Mucosa of rectum (tissue), 2 donors: ENCODE measurements around the gene NEUROG3.
A peak's percentile ranks its signal among the peaks of the same experiment; 100 is the strongest.

Experiments
- H3K27ac ChIP-seq, 2 donors: one replicate each; pipeline ENCODE4 v1.7.0; 2013; ENCODE audit warnings: inconsistent platforms in 2 of 2, low read depth in 2 of 2, low read length in 2 of 2
- H3K27me3 ChIP-seq, 2 donors: one replicate each; pipeline ENCODE4 v1.7.0; 2013; ENCODE audit warnings: low read length in 2 of 2; ENCODE audit not compliant: control insufficient read depth in 2 of 2, insufficient read depth in 2 of 2
- H3K36me3 ChIP-seq, 2 donors: one replicate each; pipeline ENCODE4 v1.7.0; 2013; ENCODE audit warnings: low read length in 2 of 2; ENCODE audit not compliant: control insufficient read depth in 2 of 2, insufficient read depth in 2 of 2
- H3K4me1 ChIP-seq, 2 donors: one replicate each; pipeline ENCODE4 v1.7.0; 2013; ENCODE audit warnings: low read length in 2 of 2, mild to moderate bottlenecking in 1 of 2; ENCODE audit not compliant: control insufficient read depth in 2 of 2, insufficient read depth in 2 of 2
- H3K4me3 ChIP-seq, 2 donors: one replicate each; pipeline ENCODE4 v1.7.0; 2013; ENCODE audit warnings: low read length in 2 of 2
- H3K9ac ChIP-seq, 2 donors: one replicate each; pipeline ENCODE4 v1.7.0; 2013; ENCODE audit warnings: low read length in 2 of 2, low read depth in 1 of 2, mild to moderate bottlenecking in 1 of 2
- H3K9me3 ChIP-seq, 2 donors: one replicate each; pipeline ENCODE4 v1.7.0; 2013; ENCODE audit warnings: low read length in 2 of 2; ENCODE audit not compliant: control insufficient read depth in 2 of 2
- donor health status: healthy.
- donor health status: Normal muscosa, but diverticular disease.

Gene NEUROG3

GRCh38 chr10:69573056-69573806 is at the start of gene NEUROG3:
Gene NEUROG3 (minus strand): TSS chr10:69573422. CDS start chr10:69573043, 379 bp downstream.
- peaks cover 56 to 58% of the 10 kb centered on the region in 2 donors for H3K27me3 ChIP-seq

DNA sequence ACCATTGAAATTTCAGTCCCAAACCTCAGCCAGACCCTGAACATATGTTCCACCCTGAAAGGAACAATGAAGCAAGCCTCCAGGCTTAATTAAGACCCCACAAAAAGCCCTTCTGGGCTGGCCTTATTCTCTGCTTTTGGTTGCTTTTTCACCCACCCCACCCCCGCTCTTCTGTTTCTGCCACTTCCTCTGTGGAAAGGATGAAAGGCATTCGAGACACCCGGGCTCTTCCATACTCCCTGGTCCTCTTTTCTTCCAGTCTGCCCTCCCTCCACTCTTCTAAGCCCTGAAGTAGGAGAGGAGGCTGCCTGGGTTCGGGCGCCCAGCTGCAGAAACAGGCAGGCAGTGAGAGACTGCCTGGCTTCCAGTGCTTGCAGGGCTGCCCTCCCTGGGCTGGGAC is 47.4 kb upstream of the NEUROG3 start:
- no peak overlapping the region for H3K9ac ChIP-seq
- H3K4me1 ChIP-seq: no peaks in the 10 kb centered on the region
- no peaks in the 10 kb centered on the region for H3K9me3 ChIP-seq
- no peaks in the 10 kb centered on the region for H3K36me3 ChIP-seq
- no peak overlapping the region for H3K27ac ChIP-seq
- H3K4me3 ChIP-seq: no peak overlapping the region
- no peaks in the 10 kb centered on the region for H3K27me3 ChIP-seq

More at GRCh38 chr10:69573056-69573806, at the start of gene NEUROG3:
- H3K9me3 ChIP-seq: no peaks in the 10 kb centered on the region
- H3K36me3 ChIP-seq: no peaks in the 10 kb centered on the region
- peak within 1 kb of the TSS in 1 of 2 donors; percentile 37 for H3K4me3 ChIP-seq
- H3K9ac ChIP-seq: no peak within 1 kb of the TSS
- no peak within 1 kb of the TSS for H3K27ac ChIP-seq
- no peaks in the 10 kb centered on the region for H3K4me1 ChIP-seq

GRCh38 chr10:69619626-69620025 is 46.4 kb upstream of the NEUROG3 start:
- Histone ChIP-seq H3K9me3 (no peaks in the 10 kb centered on the region), H3K27me3 (no peaks in the 10 kb centered on the region), H3K9ac (no peak overlapping the region), H3K4me3 (no peak overlapping the region), H3K4me1 (no peaks in the 10 kb centered on the region), H3K27ac (no peak overlapping the region), H3K36me3 (no peaks in the 10 kb centered on the region)

- H3K36me3 ChIP-seq: no peaks in the 10 kb centered on the region
- H3K9ac ChIP-seq: no peak overlapping the region
- no peak overlapping the region for H3K27ac ChIP-seq
- no peaks in the 10 kb centered on the region for H3K4me1 ChIP-seq
- no peaks in the 10 kb centered on the region for H3K9me3 ChIP-seq
- no peaks in the 10 kb centered on the region for H3K27me3 ChIP-seq
- no peak overlapping the region for H3K4me3 ChIP-seq
Observed at GRCh38 chr10:69618746-69619145, 45.5 kb upstream of the NEUROG3 start.

GRCh38 chr10:69616358-69616757 is 43.1 kb upstream of the NEUROG3 start:
- Histone ChIP-seq H3K9me3 (no peaks in the 10 kb centered on the region), H3K4me1 (no peaks in the 10 kb centered on the region), H3K9ac (no peak overlapping the region), H3K27me3 (no peaks in the 10 kb centered on the region), H3K36me3 (no peaks in the 10 kb centered on the region), H3K27ac (no peak overlapping the region), H3K4me3 (no peak overlapping the region)

DNA sequence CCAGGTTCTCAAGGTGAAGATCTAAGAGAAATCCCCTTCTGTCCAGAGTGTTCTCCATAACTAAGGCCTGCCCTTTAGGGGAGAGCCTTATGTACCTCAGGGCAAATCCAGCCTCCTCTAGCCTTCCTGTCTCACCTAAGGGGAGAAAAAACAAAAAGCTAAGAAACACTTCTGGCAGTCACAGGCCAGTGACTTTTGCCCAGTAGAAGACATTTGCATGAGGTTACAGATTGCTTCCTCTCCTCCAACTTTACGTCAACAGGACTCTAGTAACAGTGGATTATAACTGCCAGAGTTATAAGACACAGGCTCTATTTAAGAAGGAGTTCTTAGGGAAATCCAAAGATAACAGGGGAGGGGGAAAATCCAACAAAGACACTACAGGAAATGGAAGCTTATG is 40.9 kb upstream of the NEUROG3 start:
- Histone ChIP-seq H3K4me1 (no peaks in the 10 kb centered on the region), H3K27me3 (no peaks in the 10 kb centered on the region), H3K9me3 (no peaks in the 10 kb centered on the region), H3K4me3 (no peak overlapping the region), H3K9ac (no peak overlapping the region), H3K27ac (no peak overlapping the region), H3K36me3 (no peaks in the 10 kb centered on the region)

DNA sequence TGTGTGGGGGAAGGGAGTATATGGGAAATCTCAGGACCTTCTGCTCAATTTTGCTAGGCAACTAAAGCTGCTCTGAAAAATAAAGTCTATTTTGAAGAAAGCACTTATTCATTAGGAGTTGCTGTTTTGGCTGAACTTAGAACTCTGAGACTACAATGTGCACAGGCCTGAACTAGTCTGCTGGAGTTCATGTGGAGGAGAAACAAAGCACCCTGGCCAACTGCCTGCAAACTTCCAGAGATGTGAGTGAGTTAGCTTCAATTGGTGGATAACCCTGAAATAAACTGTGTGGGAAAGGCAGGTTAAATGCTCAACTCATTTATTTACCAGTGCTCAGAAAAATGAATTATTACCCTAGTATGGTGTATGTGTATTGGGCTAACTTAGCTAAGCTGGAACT is 39.5 kb upstream of the NEUROG3 start:
- Histone ChIP-seq H3K36me3 (no peaks in the 10 kb centered on the region), H3K27me3 (no peaks in the 10 kb centered on the region), H3K9ac (no peak overlapping the region), H3K4me3 (no peak overlapping the region), H3K9me3 (no peaks in the 10 kb centered on the region), H3K27ac (no peak overlapping the region), H3K4me1 (no peaks in the 10 kb centered on the region)

DNA sequence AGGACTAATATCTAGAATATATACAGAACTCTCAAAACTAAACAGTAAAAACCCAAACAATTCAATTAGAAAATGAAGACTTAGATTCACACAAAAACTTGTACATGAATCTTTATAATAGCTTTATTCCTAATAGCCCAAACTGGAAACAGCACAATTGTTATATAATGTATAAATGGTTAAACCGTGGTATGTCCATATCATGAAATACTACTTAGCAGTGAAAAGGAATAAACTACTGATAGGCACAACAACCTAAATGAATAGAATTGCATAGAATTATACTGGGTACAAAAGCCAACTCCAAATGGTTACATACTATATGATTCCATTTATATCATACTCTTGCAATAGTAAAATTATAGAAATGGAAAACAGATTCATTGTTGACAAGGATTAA is 35.9 kb upstream of the NEUROG3 start:
- H3K4me3 ChIP-seq: no peak overlapping the region
- H3K36me3 ChIP-seq: no peaks in the 10 kb centered on the region
- no peaks in the 10 kb centered on the region for H3K9me3 ChIP-seq
- H3K4me1 ChIP-seq: no peaks in the 10 kb centered on the region
- H3K27ac ChIP-seq: no peak overlapping the region
- no peak overlapping the region for H3K9ac ChIP-seq
- H3K27me3 ChIP-seq: peaks cover 0 to under 1% of the 10 kb centered on the region in 2 donors

DNA sequence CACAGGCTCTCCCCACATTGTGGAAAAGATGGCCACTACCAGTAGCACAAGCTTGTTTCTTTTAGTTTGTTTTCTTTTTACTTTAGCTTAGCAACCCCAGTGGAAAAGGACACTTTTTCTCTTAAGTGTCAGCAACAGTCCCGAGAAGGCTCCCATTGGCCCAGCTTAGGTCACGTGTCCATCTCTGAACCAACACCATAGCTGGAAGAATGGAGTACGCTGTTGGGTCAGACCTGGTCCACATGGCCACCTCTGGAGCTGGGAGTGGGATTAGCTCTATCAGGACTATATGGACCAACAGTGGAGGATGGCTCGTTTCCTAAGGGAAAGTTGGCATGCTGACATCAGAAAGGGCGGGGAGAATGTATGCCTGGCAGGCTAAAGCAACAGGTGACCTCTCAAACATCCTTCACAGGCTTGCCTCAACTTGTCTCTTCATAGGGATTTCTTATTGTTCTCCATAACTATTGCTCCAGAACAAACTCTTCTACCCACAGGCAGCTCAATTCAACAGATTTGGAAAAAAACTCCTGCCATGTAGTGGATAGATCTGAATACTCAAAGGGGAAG is 27.6 kb upstream of the NEUROG3 start:
- H3K27ac ChIP-seq: no peak overlapping the region
- peaks cover 4 to 7% of the 10 kb centered on the region in 2 donors for H3K27me3 ChIP-seq
- H3K9me3 ChIP-seq: no peaks in the 10 kb centered on the region
- no peak overlapping the region for H3K4me3 ChIP-seq
- H3K4me1 ChIP-seq: no peaks in the 10 kb centered on the region
- no peaks in the 10 kb centered on the region for H3K36me3 ChIP-seq
- H3K9ac ChIP-seq: no peak overlapping the region

DNA sequence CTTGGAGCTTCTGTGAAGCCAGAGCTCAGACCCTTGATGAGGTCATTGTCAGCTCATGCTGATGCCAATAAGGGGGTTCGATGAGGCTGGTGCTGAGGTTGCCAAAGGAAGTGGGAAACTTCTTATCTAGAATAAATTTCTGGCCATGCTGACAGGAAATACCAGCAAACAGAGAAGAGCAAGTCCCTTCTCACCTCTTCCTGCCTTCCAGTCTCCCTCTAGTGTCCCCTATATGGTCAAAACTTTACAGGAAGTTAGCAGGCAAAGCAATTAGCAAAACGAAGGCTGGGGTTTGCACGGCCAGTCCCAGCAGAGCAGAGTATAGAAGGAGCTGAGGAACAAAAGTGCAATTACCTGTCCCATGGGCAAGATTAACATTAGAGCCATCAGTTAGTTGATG is 15.1 kb upstream of the NEUROG3 start:
- Histone ChIP-seq H3K27ac (no peak overlapping the region), H3K4me1 (no peaks in the 10 kb centered on the region), H3K36me3 (no peaks in the 10 kb centered on the region), H3K4me3 (no peak overlapping the region), H3K9me3 (no peaks in the 10 kb centered on the region), H3K27me3 (peaks cover 0 to 4% of the 10 kb centered on the region in 2 donors), H3K9ac (no peak overlapping the region)
